HL-60 (cell line): ENCODE data around the gene KHDC4.
A peak's percentile ranks its signal among the peaks of the same experiment; 100 is the strongest.

ENCODE experiments used
- DNase-seq, 2 experiments: peaks; one replicate each; pipeline ENCODE4 v3.0.0-alpha.2; 2010 to 2020; ENCODE audit warnings: low read depth in 1 of 2, low spot score in 1 of 2
- H3K27ac ChIP-seq: fragments of 250-450 bp; sonication (Bioruptor Pico); replicated peaks from 2 replicates; pipeline ENCODE4 v1.5.1; 2020; ENCODE audit warnings: mild to moderate bottlenecking, moderate library complexity
- H3K27me3 ChIP-seq: fragments of 250-450 bp; sonication (Bioruptor Pico); 2 replicates; pipeline ENCODE4 v1.5.1; 2021; ENCODE audit warnings: mild to moderate bottlenecking, moderate library complexity; ENCODE audit not compliant: insufficient read depth, poor library complexity, severe bottlenecking
- H3K4me3 ChIP-seq: replicated peaks from 2 replicates; pipeline ENCODE4 v1.5.1; 2011; ENCODE audit warnings: mild to moderate bottlenecking, control low read depth, low read length; ENCODE audit not compliant: insufficient read depth
- GABPA ChIP-seq: IDR thresholded peaks from 2 replicates; pipeline ENCODE4 v1.6.1; 2012; ENCODE audit warnings: low read depth
- POLR2AphosphoS5 ChIP-seq: IDR thresholded peaks from 2 replicates; pipeline ENCODE4 v1.6.1; 2012; ENCODE audit warnings: low read depth
- SPI1 ChIP-seq: IDR thresholded peaks from 2 replicates; pipeline ENCODE4 v1.6.1; 2012; ENCODE audit warnings: low read depth, mild to moderate bottlenecking, borderline replicate concordance
- TF ChIP-seq, protein P1 (sequence below): IDR thresholded peaks from one replicate; pipeline ENCODE4 v1.5.1; 2011; ENCODE audit warnings: low read length, control low read depth, inconsistent platforms; ENCODE audit not compliant: insufficient read depth
- TF ChIP-seq, protein P2 (sequence below): IDR thresholded peaks from 2 replicates; pipeline ENCODE4 v1.6.1; 2012; ENCODE audit warnings: low read depth; ENCODE audit not compliant: insufficient replicate concordance

KHDC4 gene

DNA sequence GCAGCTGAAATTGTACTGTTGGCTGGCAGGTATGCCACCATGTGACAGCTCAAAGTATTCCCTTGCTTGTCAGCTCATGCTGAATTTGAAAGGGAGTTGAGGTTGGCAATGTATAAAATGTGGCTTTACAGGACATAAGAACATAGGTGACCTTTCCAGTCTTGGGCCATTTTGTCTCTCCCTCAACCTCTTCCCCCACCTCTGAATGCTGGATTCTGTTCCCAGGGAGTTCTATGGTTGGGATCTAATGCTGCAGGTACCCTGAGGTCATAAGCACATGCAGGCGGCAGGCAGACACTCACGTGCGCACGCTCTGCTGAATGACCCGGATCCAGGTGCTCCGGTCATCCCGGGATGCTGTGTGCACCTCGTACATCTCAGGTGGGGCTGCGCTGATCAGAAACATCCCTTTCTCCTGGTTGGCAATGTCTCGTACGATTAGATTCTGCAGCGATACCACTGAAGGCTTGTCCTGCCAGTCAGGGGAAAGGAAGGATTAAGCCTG, 23.2 kb upstream of the KHDC4 start:
- H3K4me3 ChIP-seq, result no peak overlapping the region
- no peak for TF ChIP-seq GABPA
- TF ChIP-seq, protein P1, sequence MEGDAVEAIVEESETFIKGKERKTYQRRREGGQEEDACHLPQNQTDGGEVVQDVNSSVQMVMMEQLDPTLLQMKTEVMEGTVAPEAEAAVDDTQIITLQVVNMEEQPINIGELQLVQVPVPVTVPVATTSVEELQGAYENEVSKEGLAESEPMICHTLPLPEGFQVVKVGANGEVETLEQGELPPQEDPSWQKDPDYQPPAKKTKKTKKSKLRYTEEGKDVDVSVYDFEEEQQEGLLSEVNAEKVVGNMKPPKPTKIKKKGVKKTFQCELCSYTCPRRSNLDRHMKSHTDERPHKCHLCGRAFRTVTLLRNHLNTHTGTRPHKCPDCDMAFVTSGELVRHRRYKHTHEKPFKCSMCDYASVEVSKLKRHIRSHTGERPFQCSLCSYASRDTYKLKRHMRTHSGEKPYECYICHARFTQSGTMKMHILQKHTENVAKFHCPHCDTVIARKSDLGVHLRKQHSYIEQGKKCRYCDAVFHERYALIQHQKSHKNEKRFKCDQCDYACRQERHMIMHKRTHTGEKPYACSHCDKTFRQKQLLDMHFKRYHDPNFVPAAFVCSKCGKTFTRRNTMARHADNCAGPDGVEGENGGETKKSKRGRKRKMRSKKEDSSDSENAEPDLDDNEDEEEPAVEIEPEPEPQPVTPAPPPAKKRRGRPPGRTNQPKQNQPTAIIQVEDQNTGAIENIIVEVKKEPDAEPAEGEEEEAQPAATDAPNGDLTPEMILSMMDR, result no peak
- no peak; the same call in 1 of the 2 replicates for TF ChIP-seq POLR2AphosphoS5
- TF ChIP-seq, protein P2, sequence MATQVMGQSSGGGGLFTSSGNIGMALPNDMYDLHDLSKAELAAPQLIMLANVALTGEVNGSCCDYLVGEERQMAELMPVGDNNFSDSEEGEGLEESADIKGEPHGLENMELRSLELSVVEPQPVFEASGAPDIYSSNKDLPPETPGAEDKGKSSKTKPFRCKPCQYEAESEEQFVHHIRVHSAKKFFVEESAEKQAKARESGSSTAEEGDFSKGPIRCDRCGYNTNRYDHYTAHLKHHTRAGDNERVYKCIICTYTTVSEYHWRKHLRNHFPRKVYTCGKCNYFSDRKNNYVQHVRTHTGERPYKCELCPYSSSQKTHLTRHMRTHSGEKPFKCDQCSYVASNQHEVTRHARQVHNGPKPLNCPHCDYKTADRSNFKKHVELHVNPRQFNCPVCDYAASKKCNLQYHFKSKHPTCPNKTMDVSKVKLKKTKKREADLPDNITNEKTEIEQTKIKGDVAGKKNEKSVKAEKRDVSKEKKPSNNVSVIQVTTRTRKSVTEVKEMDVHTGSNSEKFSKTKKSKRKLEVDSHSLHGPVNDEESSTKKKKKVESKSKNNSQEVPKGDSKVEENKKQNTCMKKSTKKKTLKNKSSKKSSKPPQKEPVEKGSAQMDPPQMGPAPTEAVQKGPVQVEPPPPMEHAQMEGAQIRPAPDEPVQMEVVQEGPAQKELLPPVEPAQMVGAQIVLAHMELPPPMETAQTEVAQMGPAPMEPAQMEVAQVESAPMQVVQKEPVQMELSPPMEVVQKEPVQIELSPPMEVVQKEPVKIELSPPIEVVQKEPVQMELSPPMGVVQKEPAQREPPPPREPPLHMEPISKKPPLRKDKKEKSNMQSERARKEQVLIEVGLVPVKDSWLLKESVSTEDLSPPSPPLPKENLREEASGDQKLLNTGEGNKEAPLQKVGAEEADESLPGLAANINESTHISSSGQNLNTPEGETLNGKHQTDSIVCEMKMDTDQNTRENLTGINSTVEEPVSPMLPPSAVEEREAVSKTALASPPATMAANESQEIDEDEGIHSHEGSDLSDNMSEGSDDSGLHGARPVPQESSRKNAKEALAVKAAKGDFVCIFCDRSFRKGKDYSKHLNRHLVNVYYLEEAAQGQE, result no peak
- H3K27ac ChIP-seq, result no peak overlapping the region
- H3K27me3 ChIP-seq, result no peaks in the 10 kb centered on the region
- DNase-seq, result no peak

DNA sequence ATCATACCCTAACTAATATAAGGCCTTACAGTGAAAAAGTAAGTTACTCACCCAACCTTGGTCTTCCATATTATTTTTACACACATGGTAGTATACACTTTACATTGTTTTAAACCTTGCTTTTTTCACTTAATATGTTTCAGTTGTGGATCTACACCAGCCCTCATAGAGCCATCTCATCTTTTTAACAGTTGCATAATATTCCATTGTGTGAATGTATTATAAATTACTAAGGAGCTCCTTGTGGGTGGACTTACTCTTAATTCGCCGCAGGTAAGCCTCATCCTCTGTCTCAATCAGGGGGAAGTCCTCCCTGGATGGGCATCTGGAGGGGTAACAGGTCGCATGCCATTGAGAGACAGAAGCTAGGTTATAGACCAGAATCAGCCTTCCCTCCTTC, 20.4 kb upstream of the KHDC4 start:
- Histone ChIP-seq H3K27ac (no peak overlapping the region), H3K4me3 (no peak overlapping the region), H3K27me3 (no peaks in the 10 kb centered on the region)
- no peak for DNase-seq
- no peak for TF ChIP-seq GABPA
- TF ChIP-seq, protein P2, result no peak
- no peak for TF ChIP-seq POLR2AphosphoS5
- no peak for TF ChIP-seq SPI1
- TF ChIP-seq, protein P1, result no peak

DNA sequence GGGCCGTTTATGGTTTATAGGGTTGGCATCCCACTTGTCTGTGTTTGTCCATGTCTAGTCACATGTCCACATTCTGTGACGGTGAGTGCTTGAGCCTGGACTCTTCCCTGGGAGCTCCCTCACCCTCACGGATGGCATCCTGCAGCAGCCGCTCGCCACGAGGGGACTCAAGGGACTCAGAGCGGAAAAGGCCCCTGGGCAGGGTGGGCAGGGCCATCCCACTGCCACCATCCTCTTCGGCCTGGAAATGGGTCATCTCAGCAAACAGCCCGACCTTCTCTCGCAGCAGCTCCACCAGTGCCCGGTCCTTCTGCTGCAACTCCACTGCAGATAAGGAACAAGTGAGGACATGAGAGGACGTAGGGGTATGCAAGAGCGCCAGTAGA, 18.3 kb upstream of the KHDC4 start:
- H3K4me3 ChIP-seq, result no peak overlapping the region
- 0 out of 2 replicates have a peak, but pooled peaks have one; percentile 11 for TF ChIP-seq POLR2AphosphoS5
- TF ChIP-seq, protein P2, result no peak
- H3K27ac ChIP-seq, result no peak overlapping the region

More for the DNA sequence above, 18.3 kb upstream of the KHDC4 start:
- DNase-seq, result no peak
- H3K27me3 ChIP-seq, result no peaks in the 10 kb centered on the region
